Prostate gland (tissue), 2 donors: ENCODE data around the gene KNCN.

Experiments used
- CTCF ChIP-seq, 4 experiments: fragments of 200-600 bp in 2 of 4; fragments of 450-650 bp in 2 of 4; sonication (generic) in 2 of 4; IDR thresholded peaks; 1 replicate in 3 of 4; 2 replicates in 1 of 4; pipeline ENCODE4 v1.5.1; 2016 to 2019; ENCODE audit warnings: antibody characterized with exemption in 4 of 4, mild to moderate bottlenecking in 2 of 4, moderate library complexity in 2 of 4
- POLR2AphosphoS5 ChIP-seq: sonication (generic); formaldehyde crosslinking; IDR thresholded peaks from one replicate; pipeline ENCODE4 v1.6.1; 2017; ENCODE audit warnings: antibody characterized with exemption

GRCh38 chr1:46503421-46503820, 48.0 kb downstream of the KNCN start:
- no peak for TF ChIP-seq POLR2AphosphoS5
- TF ChIP-seq CTCF (IDR thresholded peaks at IDR 0.05), result no peak
